VCaP (cell line): ENCODE results near the gene TMEM244.
"Not testable (repeated sequence)": the region's sequence is repeated elsewhere in the genome, so short reads cannot be mapped to it uniquely, and the experiment has no call there.

ENCODE experiments used
- H3K27ac ChIP-seq: fragments of 450-650 bp; 2 replicates; pipeline ENCODE4 v1.5.1; 2017
- CTCF ChIP-seq: fragments of 450-650 bp; conservative IDR thresholded peaks from 2 replicates; pipeline ENCODE4 v1.5.1; 2017; ENCODE audit warnings: mild to moderate bottlenecking, moderate library complexity

TMEM244 gene

GRCh38 chr6:129817332-129817731 is 43.8 kb downstream of the TMEM244 start:
- no peak overlapping the region for H3K27ac ChIP-seq
- TF ChIP-seq CTCF: no peak

- no peak overlapping the region for H3K27ac ChIP-seq
- no peak for TF ChIP-seq CTCF
Measured at GRCh38 chr6:129812145-129812777, 48.9 kb downstream of the TMEM244 start.

GRCh38 chr6:129807141-129807540 is 54.0 kb downstream of the TMEM244 start:
- H3K27ac ChIP-seq: not testable (repeated sequence)

GRCh38 chr6:129802920-129803319 is 58.2 kb downstream of the TMEM244 start:
- peak overlapping the region; percentile 69; the same call in 1 of the 2 replicates for H3K27ac ChIP-seq

GRCh38 chr6:129801909-129802308 is 59.2 kb downstream of the TMEM244 start:
- H3K27ac ChIP-seq: peak overlapping the region; percentile 69
- TF ChIP-seq CTCF: no peak

- no peak overlapping the region for H3K27ac ChIP-seq
- TF ChIP-seq CTCF: no peak
Measured at GRCh38 chr6:129795261-129795660, 65.9 kb downstream of the TMEM244 start.

GRCh38 chr6:129793447-129793846 is 67.7 kb downstream of the TMEM244 start:
- H3K27ac ChIP-seq: no peak overlapping the region
- no peak for TF ChIP-seq CTCF

- TF ChIP-seq CTCF: no peak
- H3K27ac ChIP-seq: no peak overlapping the region
Measured at GRCh38 chr6:129792049-129792448, 69.1 kb downstream of the TMEM244 start.

- TF ChIP-seq CTCF: no peak
- H3K27ac ChIP-seq: no peak overlapping the region
Measured at GRCh38 chr6:129790785-129791184, 70.3 kb downstream of the TMEM244 start.
